Suppressor macrophage treated with lipopolysaccharide for 4 hours (primary cell): ENCODE results near the gene CUX1.
A peak's percentile ranks its signal among the peaks of the same experiment; 100 is the strongest.
"Not testable (repeated sequence)": the region's sequence is repeated elsewhere in the genome, so short reads cannot be mapped to it uniquely, and the experiment has no call there.

Source experiments
- DNase-seq: peaks from one replicate; pipeline ENCODE4 v3.0.0-alpha.2; 2020

The CUX1 gene

GRCh38 chr7:101919363-101920115 lies 102.1 kb downstream of the CUX1 start:
- no peak for DNase-seq

GRCh38 chr7:101921061-101921460 lies 103.6 kb downstream of the CUX1 start:
- DNase-seq, result no peak

GRCh38 chr7:101921546-101922489 lies 104.4 kb downstream of the CUX1 start:
- DNase-seq, result not testable (repeated sequence)

GRCh38 chr7:101922631-101923601 lies 105.5 kb downstream of the CUX1 start:
- DNase-seq, result no peak

DNA sequence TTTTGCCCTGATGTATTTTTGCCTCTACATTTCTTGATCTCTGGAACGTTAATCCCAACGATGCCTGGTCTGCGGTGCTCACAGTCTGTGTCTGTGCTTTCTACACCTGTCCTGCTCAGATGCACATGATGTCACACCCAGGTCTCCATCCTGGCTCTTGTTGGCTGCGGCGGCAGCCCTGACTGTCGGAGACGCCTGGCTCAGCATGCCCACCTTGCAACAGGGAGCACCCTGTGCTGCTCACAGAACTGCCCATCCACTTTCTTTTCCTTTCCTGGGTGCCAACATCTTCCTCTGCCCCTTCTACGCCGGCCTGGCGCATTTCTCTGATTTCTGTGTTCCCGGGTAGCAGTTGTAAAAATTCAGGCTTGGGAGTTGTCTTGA lies 106.2 kb downstream of the CUX1 start:
- no peak for DNase-seq

DNA sequence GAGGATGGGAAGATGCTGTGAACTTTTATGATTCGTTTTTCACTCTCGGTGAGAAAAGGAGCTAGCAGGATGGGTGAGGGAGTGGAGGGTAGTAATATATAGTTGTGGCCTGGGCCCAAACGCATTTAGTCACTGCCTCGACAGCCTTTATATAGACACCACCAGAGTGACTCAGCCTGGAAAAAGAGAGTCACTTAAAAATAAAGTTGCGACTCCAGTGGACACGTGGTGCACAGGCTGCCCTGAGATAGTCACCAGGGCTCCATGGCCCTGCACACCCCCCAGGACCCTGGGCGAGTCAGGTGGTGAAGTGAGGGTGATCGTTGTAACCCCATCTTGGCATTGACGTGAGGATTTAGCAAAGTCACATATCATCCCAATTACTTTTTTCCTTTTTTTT lies 106.7 kb downstream of the CUX1 start:
- peak; percentile 56 for DNase-seq

GRCh38 chr7:101926265-101926664 lies 108.8 kb downstream of the CUX1 start:
- no peak for DNase-seq

- DNase-seq, result no peak
Measured at GRCh38 chr7:101927389-101927788, 110.0 kb downstream of the CUX1 start.

DNA sequence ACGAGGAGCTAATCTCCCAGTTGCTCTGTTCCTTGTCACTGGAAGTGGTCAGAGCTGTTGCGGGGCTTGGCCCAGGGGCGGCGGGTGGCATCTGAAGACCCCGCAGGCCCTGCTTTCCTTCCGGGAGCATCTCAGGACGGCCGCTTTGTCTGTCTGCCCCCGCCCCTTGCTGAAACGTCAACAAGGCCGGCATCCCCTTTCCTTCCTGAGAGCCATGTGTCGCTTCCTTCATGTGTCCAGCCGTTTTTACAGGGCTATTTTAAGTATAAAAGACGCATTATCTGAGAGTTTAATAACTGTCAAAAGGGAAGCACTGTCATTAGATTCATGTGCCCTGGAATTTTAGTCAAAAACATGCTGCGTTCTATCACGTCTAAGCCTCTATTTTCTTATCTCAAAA lies 110.4 kb downstream of the CUX1 start:
- DNase-seq, result peak; percentile 33

DNA sequence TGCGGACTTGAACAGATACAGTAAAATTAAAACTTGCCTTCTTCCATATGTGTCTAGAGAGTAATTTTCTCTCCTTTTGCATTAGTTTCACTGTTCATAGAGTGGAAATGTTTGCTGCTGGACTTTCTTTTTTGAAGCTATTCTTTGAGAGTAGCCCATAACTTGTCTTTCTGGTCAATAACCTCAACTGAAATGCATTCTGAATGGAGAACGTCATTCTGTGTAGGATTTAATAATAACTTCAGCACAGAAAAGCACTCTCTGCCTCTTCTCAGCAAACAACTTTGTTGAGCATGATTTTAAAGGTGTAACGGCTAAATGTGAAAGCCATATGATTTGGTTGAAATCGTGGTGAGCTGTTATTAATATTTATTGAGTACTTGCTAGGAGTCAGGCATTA lies 111.8 kb downstream of the CUX1 start:
- DNase-seq, result no peak

DNA sequence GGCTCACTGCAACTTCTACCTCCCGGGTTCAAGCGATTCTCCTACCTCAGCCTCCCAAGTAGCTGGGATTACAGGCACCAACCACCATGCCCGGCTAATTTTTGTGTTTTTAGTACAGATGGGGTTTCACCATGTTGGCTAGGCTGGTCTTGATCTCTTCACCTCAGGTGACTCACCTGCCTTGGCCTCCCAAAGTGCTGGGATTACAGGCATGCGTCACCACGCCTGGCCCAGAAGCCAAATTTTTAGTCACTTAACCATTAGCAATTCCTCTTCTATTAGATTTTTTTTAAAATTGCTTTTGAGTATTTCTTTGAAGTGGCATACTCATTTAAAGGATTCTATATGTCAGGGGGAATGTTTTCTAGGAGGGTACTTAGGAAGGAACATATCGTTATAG lies 112.5 kb downstream of the CUX1 start:
- not testable (repeated sequence) for DNase-seq

DNA sequence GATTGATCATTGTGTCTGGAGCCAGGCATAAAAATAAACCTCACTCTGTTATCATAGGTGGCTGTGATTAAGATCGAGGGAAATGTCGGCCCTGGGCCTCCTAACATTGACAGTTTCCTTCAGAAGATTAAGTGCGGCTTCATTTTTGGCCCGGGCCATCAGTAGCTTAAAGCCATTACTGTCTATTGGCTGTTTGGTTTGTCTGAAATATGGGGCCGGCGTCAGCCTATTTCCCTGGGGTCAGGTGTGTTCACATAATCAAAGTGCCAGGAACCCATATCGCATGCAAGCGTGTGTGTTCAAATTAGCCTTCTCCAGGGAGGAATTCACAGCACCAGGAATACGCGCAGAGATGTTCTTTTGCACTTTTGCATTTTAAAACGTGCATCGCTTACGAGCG lies 114.7 kb downstream of the CUX1 start:
- no peak for DNase-seq

DNA sequence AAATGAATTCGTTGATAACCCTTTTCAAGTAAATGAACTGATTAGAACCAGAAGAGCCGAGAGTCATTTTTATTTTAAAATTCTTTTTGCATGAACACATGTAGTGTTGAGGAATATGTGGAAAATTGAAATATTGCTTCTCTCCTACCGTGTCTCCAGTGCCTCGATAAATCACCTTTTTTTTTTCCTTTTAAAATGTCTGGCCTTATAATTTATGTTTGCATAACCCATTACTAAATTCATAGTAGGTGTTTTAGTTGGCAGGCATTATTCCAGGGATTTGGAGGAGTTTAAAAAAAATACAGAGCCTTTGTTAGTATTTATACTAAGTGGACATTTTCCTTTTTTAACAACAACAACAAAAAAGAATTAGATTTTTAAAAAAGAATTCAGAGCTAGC lies 115.6 kb downstream of the CUX1 start:
- no peak for DNase-seq

GRCh38 chr7:101933688-101934121 lies 116.3 kb downstream of the CUX1 start:
- DNase-seq, result peak; percentile 68

- DNase-seq, result no peak
Measured at GRCh38 chr7:101934618-101935017, 117.2 kb downstream of the CUX1 start.

DNA sequence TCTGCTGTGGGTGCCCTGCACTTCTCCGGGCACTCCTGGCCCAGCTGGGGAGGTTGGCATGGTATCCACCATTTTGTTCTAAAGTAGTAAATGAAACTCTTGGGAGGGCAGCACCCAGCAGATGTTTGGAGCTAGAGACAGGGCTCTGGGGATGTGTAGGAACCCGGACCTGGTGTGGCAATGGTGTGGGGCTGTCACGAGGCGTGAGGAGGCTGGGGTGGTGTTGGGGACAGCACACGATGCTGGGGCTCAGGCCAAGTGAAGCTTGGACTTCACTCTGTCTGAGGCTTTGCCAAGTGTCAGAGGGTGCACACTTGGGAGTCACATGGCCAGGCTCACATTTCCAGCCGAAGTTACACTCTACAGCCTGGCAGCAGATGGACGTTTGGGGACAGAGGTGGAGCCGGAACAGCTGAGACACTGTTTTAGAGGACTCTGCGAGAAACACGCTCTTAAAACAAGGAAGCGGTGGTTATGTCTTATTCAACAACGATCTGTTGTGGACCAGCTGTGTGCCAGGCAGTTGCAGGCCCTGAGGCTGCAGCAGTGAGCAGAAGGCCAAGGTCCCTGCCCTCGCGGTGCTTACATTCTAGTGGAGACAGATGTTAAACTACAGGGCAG lies 118.2 kb downstream of the CUX1 start:
- DNase-seq, result no peak

DNA sequence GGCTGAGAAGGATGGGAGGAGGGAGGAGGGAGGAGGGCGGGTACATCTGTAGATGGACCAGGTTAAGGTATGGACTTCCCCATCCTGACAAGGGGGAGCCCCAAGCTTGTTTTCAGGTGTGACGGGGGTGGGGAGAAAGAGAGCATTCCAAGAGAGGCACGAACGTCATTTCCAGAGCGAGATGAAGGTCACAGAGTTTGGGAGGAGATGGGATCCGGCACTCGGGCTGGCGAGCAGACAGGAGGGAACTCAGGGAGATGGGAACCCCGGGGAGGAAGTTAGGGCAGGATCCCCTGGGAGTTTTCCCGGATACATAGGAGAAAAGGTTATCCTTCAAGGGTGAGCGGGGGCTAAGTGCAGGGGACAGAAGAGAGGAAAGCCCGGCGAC lies 118.8 kb downstream of the CUX1 start:
- no peak for DNase-seq

DNA sequence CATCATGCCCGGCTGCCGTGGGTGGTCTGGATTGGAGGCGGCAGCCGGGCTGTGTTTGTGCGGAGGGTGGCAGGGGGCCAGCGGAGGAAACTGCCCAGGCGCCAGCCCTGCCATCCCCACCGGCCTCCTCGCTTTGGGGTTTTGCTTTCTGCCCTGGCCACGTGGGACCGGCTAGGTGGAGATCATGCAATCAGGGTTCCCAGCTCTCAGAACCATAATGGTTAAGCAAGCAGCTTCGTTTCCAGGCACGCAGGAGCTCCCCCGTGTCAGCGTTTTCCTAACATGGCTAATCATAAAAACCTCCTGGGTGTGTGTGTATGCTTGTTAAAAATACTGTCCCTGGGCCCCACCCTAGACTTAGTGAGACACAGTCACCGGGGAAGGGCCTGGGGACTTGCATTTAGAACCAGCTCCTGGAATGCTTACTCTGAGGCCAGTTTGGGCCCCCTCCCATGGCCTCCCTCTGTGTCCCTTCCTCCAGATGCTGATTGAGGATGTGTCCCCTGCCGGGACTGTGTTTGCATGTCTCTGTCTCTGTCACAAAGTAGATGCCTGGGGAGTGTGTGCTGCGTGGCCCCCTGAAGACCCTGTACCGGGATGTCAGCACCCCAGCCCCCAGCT lies 119.3 kb downstream of the CUX1 start:
- DNase-seq, result no peak

DNA sequence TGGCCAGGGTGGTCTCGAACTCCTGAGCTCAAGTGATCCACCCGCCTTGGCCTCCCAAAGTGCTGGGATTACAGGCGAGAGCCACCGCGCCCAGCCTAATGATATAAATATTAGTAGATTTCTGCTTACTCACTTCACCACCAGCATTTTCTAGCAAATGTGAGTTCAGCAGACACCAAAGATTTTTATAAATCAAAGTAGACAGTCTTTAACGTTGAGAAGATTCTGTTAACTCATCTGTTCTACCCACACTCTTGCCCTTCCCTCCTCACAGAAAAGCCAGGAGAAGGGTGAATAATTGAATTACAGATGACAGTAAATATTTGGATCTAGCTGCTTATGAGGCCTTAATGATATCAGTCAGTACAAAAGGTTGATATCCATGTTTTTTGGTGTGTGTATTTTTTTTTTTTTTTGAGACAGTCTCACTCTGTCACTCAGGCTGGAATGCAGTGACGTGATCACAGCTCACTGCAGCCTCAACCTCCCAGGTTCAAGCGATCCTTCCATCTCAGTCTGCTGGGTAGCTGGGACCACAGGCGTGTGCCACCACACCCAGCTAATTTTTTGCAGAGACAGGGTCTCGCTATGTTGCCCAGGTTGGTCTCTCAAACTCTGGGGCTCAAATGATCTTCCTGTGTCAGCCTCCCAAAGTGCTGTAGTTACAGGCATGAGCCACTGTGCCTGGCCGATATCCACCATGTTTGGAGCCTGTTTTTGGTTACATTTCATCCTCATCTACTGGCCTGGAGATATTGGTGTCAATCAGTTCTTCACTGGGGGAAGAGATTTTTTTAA lies 120.5 kb downstream of the CUX1 start:
- no peak for DNase-seq

DNA sequence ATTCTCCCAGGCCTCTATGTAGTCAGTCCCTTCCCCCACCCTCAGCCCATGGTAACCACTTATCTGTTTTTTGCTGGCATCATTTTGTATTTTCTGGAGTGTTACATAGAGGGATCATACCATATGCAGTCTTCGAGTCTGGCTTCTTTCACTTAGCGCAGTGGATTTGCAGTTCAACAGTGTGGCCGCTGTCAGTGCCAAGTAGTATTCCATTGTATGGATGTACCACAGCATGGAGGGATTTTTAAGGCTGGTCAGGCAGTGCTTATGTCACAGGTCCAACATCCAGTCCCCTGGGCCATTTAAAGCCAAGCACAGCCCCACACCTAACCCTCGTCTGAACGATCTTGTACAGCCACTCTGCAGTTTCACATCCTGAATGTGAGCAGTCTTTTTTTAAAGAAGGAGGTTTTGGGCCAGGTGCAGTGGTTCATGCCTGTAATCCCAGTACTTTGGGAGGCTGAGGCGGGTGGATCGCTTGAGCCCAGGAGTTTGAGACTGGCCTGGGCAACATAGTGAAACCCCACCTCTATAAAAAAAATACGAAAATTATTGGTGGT lies 121.8 kb downstream of the CUX1 start:
- DNase-seq, result no peak

GRCh38 chr7:101940151-101940550 lies 122.7 kb downstream of the CUX1 start:
- no peak for DNase-seq
